DOHH2 (cell line): Measurements from ENCODE around the gene RABEP1.

ENCODE experiments used
- H3F3A ChIP-seq: fragments of 200-600 bp; sonication (generic), shearing (Covaris generic); 2 replicates; pipeline ENCODE4 v1.6.0; 2016; ENCODE audit warnings: antibody characterized with exemption, mild to moderate bottlenecking; ENCODE audit not compliant: control insufficient read depth, insufficient read depth
- H3K27ac ChIP-seq: fragments of 200-600 bp; sonication (generic); 2 replicates; pipeline ENCODE4 v1.5.1; 2014; ENCODE audit warnings: low read depth, mild to moderate bottlenecking, low read length, moderate library complexity
- H3K27me3 ChIP-seq: fragments of 200-600 bp; sonication (generic); 2 replicates; pipeline ENCODE4 v1.6.1; 2014; ENCODE audit warnings: mild to moderate bottlenecking, low read length, mixed read lengths; ENCODE audit not compliant: control insufficient read depth
- H3K36me3 ChIP-seq: fragments of 200-600 bp; sonication (generic); 2 replicates; pipeline ENCODE4 v1.6.1; 2014; ENCODE audit warnings: mild to moderate bottlenecking, low read length, moderate library complexity, mixed read lengths; ENCODE audit not compliant: control insufficient read depth
- H3K4me1 ChIP-seq: fragments of 200-600 bp; sonication (generic); 2 replicates; pipeline ENCODE4 v1.6.1; 2014; ENCODE audit warnings: mild to moderate bottlenecking, low read length, mixed read lengths; ENCODE audit not compliant: control insufficient read depth
- H3K4me2 ChIP-seq: fragments of 200-600 bp; sonication (generic); 2 replicates; pipeline ENCODE4 v1.6.0; 2014; ENCODE audit warnings: mild to moderate bottlenecking, low read length, moderate library complexity
- H3K4me3 ChIP-seq: fragments of 200-600 bp; sonication (generic); 2 replicates; pipeline ENCODE4 v1.5.1; 2014; ENCODE audit warnings: mild to moderate bottlenecking, low read length, mixed read lengths
- H3K79me2 ChIP-seq: fragments of 200-600 bp; sonication (generic); 2 replicates; pipeline ENCODE4 v1.6.1; 2014; ENCODE audit warnings: mild to moderate bottlenecking, low read length, mixed read lengths; ENCODE audit not compliant: control insufficient read depth
- H3K9me2 ChIP-seq: fragments of 200-600 bp; sonication (generic); replicated peaks from 2 replicates; pipeline ENCODE4 v1.6.1; 2014; ENCODE audit warnings: mild to moderate bottlenecking, low read length, mixed read lengths; ENCODE audit not compliant: control insufficient read depth
- H3K9me3 ChIP-seq: fragments of 200-600 bp; sonication (generic); 2 replicates; pipeline ENCODE4 v1.6.1; 2014; ENCODE audit warnings: antibody characterized with exemption, low read length, mixed read lengths; ENCODE audit not compliant: control insufficient read depth, insufficient read depth
- H4K20me1 ChIP-seq: fragments of 200-600 bp; sonication (generic); 2 replicates; pipeline ENCODE4 v1.6.0; 2014; ENCODE audit warnings: low read depth, mild to moderate bottlenecking, antibody characterized with exemption, low read length, moderate library complexity; ENCODE audit not compliant: control insufficient read depth, insufficient read depth
- EZH2phosphoT487 ChIP-seq: fragments of 200-600 bp; sonication (generic); IDR thresholded peaks from 2 replicates; pipeline ENCODE4 v1.6.1; 2017; ENCODE audit warnings: borderline replicate concordance, mild to moderate bottlenecking, antibody characterized with exemption, low read length, moderate library complexity, mixed read lengths
- TF ChIP-seq, protein P1 (sequence below): fragments of 200-600 bp; sonication (generic); IDR thresholded peaks from one replicate; pipeline ENCODE4 v1.5.1; 2014; ENCODE audit warnings: antibody characterized with exemption, mild to moderate bottlenecking, low read depth, low read length; ENCODE audit not compliant: poor library complexity, severe bottlenecking

RABEP1 gene

DNA sequence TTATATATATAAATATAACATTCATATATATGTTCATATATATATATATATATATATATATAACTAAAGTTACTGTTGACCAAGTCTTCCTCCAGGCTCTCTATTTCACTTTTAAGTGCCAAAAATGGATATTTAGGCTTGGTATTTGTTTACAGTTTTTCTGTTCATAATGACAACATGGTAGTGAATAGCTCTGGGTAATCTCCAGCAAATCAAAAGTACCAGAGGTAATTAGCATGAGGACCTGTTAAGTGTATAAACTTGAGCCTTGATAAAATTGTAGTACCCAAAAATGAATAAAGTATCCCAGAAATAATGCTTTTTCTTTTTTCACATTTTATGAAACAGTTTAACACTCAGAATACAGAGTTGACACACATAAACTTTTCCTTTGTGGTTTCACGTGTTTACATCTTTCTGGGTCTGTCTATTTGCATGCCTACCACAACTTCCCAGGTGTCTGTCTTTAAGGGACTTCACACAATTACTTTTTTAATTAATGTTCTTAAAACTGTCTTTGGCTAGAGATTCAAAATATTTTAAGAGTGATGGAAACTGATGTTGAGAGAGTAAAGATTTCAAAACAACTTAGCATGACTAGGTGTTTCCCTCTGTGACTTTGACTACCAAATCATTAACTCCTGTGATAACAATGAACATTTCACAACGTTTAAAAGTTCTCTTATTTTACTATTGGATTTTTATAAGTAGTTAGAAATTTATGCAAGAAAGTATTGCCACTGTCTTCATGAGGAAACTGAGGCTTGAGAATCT is 47.9 kb downstream of the RABEP1 start:
- Histone ChIP-seq H3K36me3 (peaks cover 33% of the 10 kb centered on the region), H3K4me3 (peak overlapping the region; percentile 35)

DNA sequence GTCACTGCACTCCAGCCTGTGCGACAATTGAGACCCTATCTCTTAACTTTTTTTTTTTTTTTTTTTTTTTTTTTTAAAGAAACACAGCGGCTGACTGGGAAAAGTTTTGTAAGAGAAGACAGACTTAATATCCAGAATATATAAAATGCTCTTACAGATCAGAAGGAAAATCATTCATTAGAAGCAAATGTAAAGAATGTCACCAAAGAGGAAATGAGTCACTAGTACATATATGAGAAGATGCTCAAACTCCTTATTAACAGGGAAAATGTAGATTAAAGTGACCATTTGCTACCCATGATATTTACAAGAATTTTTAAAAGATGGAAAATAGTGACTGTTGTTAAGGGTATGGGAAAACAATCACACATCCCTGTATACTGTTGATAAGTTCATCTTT is 48.9 kb downstream of the RABEP1 start:
- Histone ChIP-seq H3K79me2 (peaks cover 62% of the 10 kb centered on the region), H3K4me1 (peaks cover 44% of the 10 kb centered on the region), H3K9me2 (no peaks in the 10 kb centered on the region), H3K27ac (peak overlapping the region; percentile 73; the same call in 1 of the 2 replicates), H3K4me3 (no peak overlapping the region), H3K4me2 (no peak overlapping the region), H4K20me1 (peaks cover 9% of the 10 kb centered on the region), H3K9me3 (no peaks in the 10 kb centered on the region), H3K36me3 (peaks cover 42% of the 10 kb centered on the region), H3F3A (0 out of 2 replicates have a peak, but pooled peaks cover 7% of the 10 kb centered on the region), H3K27me3 (no peaks in the 10 kb centered on the region)
- TF ChIP-seq, protein P1, sequence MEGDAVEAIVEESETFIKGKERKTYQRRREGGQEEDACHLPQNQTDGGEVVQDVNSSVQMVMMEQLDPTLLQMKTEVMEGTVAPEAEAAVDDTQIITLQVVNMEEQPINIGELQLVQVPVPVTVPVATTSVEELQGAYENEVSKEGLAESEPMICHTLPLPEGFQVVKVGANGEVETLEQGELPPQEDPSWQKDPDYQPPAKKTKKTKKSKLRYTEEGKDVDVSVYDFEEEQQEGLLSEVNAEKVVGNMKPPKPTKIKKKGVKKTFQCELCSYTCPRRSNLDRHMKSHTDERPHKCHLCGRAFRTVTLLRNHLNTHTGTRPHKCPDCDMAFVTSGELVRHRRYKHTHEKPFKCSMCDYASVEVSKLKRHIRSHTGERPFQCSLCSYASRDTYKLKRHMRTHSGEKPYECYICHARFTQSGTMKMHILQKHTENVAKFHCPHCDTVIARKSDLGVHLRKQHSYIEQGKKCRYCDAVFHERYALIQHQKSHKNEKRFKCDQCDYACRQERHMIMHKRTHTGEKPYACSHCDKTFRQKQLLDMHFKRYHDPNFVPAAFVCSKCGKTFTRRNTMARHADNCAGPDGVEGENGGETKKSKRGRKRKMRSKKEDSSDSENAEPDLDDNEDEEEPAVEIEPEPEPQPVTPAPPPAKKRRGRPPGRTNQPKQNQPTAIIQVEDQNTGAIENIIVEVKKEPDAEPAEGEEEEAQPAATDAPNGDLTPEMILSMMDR: no peak
- TF ChIP-seq EZH2phosphoT487: no peak

More for the DNA sequence above, 47.9 kb downstream of the RABEP1 start:
- peaks cover 9% of the 10 kb centered on the region for H4K20me1 ChIP-seq
- H3K4me1 ChIP-seq: peaks cover 44% of the 10 kb centered on the region
- H3K9me3 ChIP-seq: no peaks in the 10 kb centered on the region
- H3F3A ChIP-seq: 0 out of 2 replicates have a peak, but pooled peaks cover 7% of the 10 kb centered on the region
- H3K9me2 ChIP-seq: no peaks in the 10 kb centered on the region
- H3K27ac ChIP-seq: peak overlapping the region; percentile 73
- no peaks in the 10 kb centered on the region for H3K27me3 ChIP-seq
- TF ChIP-seq, protein P1: no peak
- no peak for TF ChIP-seq EZH2phosphoT487
- peaks cover 59% of the 10 kb centered on the region for H3K79me2 ChIP-seq
- H3K4me2 ChIP-seq: peak overlapping the region; percentile 66

DNA sequence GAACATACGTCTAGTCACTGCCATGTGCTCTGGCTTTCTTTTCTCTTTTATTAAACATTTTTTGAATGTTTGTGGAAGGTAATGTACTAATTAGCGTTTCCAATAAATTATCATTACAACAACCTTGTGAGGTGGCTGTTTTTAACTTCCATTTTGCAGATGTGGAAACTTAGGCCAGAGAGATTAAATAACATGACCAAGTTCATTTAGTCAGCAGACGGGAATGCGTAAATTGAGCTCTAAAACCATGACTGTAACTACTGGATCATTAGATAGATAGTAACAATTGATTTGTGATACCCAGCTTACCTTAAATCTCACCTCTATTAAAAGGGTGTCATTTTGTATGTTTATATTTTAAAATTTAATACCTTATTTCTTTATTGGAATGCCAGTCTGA is 49.4 kb downstream of the RABEP1 start:
- TF ChIP-seq EZH2phosphoT487: no peak
- TF ChIP-seq, protein P1: no peak
- Histone ChIP-seq H3K4me2 (no peak overlapping the region), H3K4me3 (no peak overlapping the region), H3K9me3 (no peaks in the 10 kb centered on the region), H3K4me1 (peaks cover 39% of the 10 kb centered on the region), H3K9me2 (no peaks in the 10 kb centered on the region), H3K79me2 (peaks cover 57% of the 10 kb centered on the region), H3F3A (0 out of 2 replicates have a peak, but pooled peaks cover 7% of the 10 kb centered on the region), H3K27me3 (no peaks in the 10 kb centered on the region), H4K20me1 (peaks cover 9% of the 10 kb centered on the region), H3K27ac (no peak overlapping the region), H3K36me3 (peaks cover 45% of the 10 kb centered on the region)
